Pulmonary artery endothelial cell (primary cell): Measurements from ENCODE around the gene S100A1. TPM values are rescaled to one million over a fixed set of nuclear protein-coding genes. Genes with fewer than 3 reads are reported as not detected.
"Not testable (repeated sequence)": the region's sequence is repeated elsewhere in the genome, so short reads cannot be mapped to it uniquely, and the experiment has no call there.

Experiments used
- DNase-seq: peaks from one replicate; pipeline ENCODE4 v3.0.0-alpha.2; 2011; ENCODE audit warnings: low read depth, low spot score
- total RNA-seq: library from RNA; depleted of rRNA; stranded (reverse); fragments of >200 nt; gene quantifications from 2 replicates; pipeline ENCODE4 v1.2.3, GENCODE V29; 2014

S100A1 gene
- total RNA-seq, 1 donor from 2014 or later, result not detected

DNA sequence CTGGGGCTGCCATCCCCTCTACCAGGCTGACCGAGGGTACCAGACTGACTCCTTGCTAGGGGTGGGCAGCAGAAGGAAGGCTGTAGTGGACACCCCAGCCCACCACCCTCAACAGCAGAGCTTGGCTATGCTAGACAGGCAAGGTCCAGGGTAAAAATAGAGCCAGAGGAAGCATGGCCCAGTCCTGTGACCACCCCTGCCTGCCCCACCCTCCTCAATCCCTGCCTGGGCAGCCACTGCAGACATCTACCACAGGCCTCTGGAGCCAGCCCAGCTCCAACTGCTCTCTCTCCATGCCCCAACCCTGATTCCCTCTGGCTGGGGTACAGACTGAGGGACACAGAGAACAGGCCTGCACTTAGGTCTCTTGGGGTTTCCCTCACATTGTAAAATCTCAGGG is 1.7 kb downstream of the S100A1 start:
- DNase-seq, result no peak

GRCh38 chr1:153630384-153630783 is 2.1 kb downstream of the S100A1 start:
- no peak for DNase-seq

- DNase-seq, result no peak
Measured at GRCh38 chr1:153631047-153632022, 3.1 kb downstream of the S100A1 start.

DNA sequence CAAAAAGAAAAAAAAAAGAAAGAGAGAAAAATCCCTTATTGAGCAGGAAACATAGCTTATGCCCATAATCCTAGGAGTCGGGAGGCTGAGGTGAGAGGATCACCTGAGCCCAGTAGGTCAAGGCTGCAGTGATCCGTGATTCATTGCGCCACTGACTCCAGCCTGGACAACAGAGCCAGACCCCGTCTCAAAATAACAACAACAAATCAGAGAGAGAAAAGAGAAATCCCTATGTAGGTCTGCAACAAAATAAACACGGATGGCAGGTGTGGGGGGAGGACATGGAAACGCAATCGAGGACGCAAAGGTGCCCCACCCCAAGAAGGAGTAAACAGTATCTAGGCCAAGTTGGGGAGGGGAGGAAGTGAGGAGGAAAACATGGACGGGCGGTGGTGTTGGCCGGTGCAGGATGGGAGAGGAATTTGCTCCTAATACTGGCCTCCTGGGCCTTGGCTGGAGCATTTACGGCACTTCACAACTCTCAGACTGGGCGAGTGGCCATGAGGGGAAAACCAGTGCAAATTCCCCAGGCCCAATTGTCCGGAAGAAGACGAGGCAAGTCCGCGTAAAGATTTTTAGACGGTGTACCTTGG is 5.0 kb downstream of the S100A1 start:
- DNase-seq, result no peak

DNA sequence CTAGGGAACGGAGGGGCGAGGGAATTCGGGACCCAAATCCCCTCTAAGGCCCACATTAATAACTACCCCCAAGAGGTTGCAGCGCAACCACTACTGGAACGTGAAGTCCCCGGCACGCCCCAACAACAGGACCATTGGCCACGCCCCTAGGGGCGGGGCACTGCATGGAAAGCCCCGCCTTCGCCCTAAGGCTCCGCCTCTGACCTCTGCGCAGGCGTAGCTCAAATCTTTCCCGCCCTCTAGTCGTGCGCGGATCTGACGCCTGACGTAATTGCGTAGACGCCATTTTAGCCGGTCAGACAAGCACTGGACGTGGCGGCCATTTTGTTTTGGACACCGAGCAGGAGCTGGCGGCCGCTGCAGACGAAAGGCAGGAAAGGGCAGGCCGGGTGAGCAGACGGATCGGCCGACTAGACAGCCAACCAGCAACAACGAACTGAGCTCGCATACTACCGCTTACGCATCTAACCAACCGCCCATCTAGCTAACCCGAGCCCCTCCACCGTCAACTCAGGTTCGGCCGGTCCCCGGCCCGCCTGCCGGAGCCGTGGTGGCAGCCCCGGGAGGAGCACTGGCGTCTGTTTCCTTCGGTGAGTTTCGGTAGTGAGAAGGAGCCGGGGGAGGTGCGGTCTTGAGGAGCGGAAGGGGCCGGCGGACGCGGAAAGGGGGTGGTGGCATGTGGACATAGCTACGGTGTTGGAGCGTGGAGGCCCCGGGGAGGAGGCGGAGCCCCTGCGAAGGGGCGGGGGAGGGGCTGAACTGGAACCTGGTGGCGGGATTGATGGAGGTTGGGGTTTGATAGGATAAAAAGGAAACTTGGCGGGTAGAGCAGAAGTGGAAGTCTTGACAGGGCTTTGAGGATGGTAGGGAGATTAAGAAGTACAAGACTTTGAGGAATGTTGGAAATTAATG is 5.8 kb downstream of the S100A1 start, which contains the start of gene CHTOP:
CHTOP (plus strand) TSS at position 313 of the 912 bp plus-strand sequence. CDS start 2,523 bp downstream, outside the sequence.
- DNase-seq, result peak; percentile 96

DNA sequence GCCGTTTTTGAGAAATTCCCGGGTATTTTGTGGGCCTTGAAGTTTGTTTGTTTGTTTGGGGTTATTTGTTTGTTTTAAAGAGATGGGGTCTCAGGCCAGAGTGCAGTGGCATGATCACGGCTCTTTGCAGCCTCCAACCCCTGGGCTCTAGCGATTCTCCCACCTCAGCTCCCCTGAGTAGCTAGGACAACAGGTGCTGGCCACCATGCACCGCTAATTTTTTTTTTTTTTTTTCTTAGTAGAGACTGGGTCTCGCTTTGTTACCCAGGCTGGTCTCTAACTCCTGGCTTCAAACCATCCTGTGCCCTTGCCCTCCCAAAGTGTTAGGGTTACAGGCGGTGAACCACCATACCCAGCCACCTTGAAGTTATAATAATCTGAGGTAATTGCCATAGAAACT is 7.6 kb downstream of the S100A1 start:
- DNase-seq, result no peak

DNA sequence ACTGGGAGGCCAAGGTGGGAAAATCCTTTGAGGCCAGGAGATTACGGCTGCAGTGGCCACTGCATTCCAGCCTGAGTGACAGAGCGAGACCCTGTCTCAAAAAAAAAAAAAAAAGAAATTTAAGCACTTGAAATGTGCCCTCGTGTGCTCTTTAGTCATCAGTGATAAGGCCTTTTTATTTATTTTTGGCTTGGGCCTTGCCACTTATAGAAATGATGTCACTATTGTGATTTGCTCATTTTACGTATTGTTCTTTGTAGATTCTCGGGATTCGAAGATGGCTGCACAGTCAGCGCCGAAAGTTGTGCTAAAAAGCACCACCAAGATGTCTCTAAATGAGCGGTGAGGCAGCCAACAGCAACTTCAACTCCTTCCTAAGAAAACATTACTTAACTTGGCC is 8.1 kb downstream of the S100A1 start:
- no peak for DNase-seq

GRCh38 chr1:153638261-153638660 is 10.0 kb downstream of the S100A1 start:
- DNase-seq, result no peak

GRCh38 chr1:153639280-153639679 is 11.0 kb downstream of the S100A1 start:
- DNase-seq, result no peak

GRCh38 chr1:153640213-153640612 is 12.0 kb downstream of the S100A1 start:
- DNase-seq, result not testable (repeated sequence)

- DNase-seq, result no peak
Measured at GRCh38 chr1:153640861-153641260, 12.6 kb downstream of the S100A1 start.

GRCh38 chr1:153642161-153642560 is 13.9 kb downstream of the S100A1 start:
- DNase-seq, result no peak

DNA sequence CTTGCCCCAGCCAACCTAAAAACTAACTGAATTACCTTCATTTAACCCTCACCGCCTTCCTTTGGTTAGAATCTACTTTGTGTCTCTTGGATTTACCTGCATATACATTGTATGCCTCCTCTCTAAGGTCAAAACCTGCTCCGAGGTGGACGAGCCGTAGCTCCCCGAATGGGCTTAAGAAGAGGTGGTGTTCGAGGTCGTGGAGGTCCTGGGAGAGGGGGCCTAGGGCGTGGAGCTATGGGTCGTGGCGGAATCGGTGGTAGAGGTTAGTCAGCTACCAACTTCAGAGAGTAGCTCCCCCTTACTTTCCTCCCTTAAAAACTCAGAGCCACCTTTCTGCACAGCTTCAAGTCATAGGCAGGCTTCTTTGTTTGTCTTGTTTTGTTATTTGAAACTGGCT is 14.9 kb downstream of the S100A1 start:
- DNase-seq, result no peak

- DNase-seq, result no peak
Measured at GRCh38 chr1:153643816-153644215, 15.6 kb downstream of the S100A1 start.

GRCh38 chr1:153646672-153647345 is 18.6 kb downstream of the S100A1 start:
- no peak for DNase-seq

DNA sequence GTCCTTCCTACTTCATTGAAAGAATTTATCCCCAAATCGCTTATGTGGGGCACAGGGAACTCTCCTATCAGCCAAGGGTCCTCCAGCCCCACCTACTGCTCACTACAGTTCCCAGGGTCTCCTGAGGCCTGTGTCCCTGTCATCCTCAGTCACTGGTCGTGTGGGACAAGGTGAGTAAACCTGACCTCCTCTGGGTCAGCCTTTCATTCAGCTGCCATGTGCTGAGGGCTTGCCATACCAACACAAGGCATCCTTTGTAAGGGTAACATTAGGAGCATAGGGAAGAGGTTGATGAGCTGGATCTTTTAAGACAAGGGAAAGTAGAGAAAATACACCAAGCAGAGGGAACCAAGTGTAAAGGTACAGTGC is 19.1 kb downstream of the S100A1 start:
- DNase-seq, result no peak

DNA sequence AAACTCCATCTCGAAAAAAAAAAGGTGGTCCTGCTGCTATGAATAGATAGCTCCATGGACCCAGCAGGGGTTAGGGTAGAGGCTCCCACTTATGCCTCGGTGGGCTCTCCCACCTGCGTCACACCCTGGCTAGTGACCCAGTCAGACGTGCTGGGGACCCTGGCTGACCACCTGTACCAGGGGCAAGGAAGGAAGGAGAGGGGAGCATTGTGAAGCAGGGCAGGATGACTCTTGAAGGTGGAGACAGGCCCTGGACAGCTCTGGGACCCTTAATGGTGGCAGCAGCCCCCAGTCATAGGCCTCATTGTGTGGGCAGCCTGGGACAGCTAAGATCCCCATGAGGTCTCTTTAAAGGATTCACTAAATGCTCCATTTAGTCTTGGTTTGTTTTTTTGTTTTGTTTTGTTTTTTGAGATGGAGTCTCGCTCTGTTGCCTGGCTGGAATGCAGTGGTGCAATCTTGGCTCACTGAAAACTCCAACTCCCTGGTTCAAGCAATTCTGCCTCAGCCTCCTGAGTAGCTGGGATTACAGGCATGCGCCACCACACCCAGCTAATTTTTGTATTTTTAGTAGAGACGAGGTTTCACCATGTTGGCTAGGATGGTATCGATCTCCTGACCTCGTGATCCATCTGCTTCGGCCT is 19.9 kb downstream of the S100A1 start:
- DNase-seq, result no peak

- DNase-seq, result no peak
Measured at GRCh38 chr1:153649137-153649862, 21.1 kb downstream of the S100A1 start.

GRCh38 chr1:153649863-153650235 is 21.6 kb downstream of the S100A1 start:
- DNase-seq, result no peak

- DNase-seq, result no peak
Measured at GRCh38 chr1:153651771-153652170, 23.5 kb downstream of the S100A1 start.
